Stimulated activated effector memory CD8-positive, alpha-beta T cell treated with anti-CD3 and anti-CD28 coated beads, Interleukin-12 subunit alpha, Interleukin-12 subunit beta, amount 100 ng/mL, for 72 hours (primary cell): Measurements from ENCODE around the gene ANKRD40.
A peak's percentile ranks its signal among the peaks of the same experiment; 100 is the strongest.

Experiments
- ATAC-seq: fragments of 150-1000 bp; cut with Tn5 transposase; 2 replicates; pipeline ENCODE4 v1.10.0; 2021
- DNase-seq, 2 donors: peaks; one replicate each; pipeline ENCODE4 v3.0.0; 2021 to 2022; ENCODE audit warnings: low spot score in 2 of 2
- H3K27ac Mint-ChIP-seq: one replicate; pipeline ENCODE4 v1.8.0; 2022; ENCODE audit warnings: mild to moderate bottlenecking, mixed read lengths
- H3K36me3 Mint-ChIP-seq: one replicate; pipeline ENCODE4 v1.8.0; 2022; ENCODE audit warnings: mild to moderate bottlenecking, mixed read lengths
- H3K4me1 Mint-ChIP-seq: one replicate; pipeline ENCODE4 v1.8.0; 2022; ENCODE audit warnings: mixed read lengths
- H3K4me3 Mint-ChIP-seq: one replicate; pipeline ENCODE4 v1.8.0; 2022; ENCODE audit warnings: mild to moderate bottlenecking, mixed read lengths
- H3K9me3 Mint-ChIP-seq: one replicate; pipeline ENCODE4 v1.8.0; 2022; ENCODE audit warnings: mixed read lengths

ANKRD40 gene

DNA sequence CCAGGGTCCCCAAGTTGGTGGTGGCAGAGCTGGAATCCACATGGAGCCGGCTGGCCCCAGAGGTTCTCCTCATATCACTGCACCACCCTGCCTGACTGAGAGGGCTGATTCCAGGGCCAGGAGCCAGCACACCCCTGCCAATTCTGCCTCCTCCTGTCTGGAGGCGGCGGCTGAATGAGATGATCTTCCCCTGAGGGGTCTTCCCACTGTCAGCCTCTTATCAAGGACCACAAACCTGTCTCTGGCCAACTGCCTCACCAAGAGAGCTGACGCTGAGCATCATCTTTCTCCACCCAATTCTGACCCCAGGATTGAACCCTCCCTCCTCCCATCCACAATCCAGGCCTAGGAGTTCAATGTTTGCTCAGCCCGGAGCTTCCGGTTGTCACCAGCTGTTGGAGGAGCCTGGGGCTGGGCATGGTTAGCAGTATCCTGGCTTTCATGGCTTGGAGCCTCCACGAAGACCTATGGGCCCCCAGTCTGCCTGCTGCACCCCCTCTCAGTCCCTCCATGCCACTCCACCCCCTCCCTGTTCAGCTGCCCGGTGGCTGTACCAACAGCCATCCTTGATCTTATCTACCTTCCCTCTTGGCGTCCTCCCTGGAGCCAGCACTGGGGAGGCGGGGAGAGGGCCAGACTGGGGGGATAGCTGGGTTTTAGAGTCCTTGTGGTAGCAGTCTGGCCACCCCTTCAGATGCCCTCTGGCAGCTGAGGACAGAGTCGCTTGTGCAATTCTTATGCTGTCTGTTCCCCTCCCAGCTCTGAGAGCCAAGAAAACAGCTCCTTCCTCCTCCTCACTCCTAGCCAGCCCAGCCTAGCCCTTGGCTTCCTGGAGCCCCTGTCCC lies 47.5 kb downstream of the ANKRD40 start:
- Mint-ChIP-seq H3K36me3 (no peaks in the 10 kb centered on the region), H3K4me3 (no peak overlapping the region), H3K27ac (peak overlapping the region; percentile 93), H3K9me3 (no peaks in the 10 kb centered on the region), H3K4me1 (peaks cover 31% of the 10 kb centered on the region)
- DNase-seq (no peak), ATAC-seq (no peak)

DNA sequence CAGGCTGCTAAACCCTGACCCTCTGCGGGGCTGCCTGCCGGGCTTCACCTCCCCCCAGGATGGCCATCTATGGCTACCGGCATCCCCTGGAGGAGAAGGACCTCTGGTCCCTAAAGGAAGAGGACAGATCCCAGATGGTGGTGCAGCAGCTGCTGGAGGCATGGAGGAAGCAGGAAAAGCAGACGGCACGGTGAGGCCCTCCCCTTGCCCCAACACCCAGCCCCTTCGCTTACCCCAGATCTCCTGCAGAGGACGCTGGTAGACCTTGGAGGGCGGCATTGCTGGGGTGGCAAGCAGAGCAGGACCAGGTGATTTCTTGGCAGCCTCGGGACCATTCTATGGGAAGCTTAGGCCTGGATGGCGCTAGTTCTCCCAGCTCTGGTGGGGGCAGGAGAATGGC lies 48.5 kb downstream of the ANKRD40 start:
- Mint-ChIP-seq H3K4me3 (no peak overlapping the region), H3K36me3 (no peaks in the 10 kb centered on the region), H3K27ac (no peak overlapping the region), H3K4me1 (peaks cover 31% of the 10 kb centered on the region), H3K9me3 (no peaks in the 10 kb centered on the region)
- ATAC-seq (no peak), DNase-seq (no peak)

GRCh38 chr17:50658616-50659015 lies 49.1 kb downstream of the ANKRD40 start:
- no peaks in the 10 kb centered on the region for H3K9me3 Mint-ChIP-seq

GRCh38 chr17:50657627-50658026 lies 50.1 kb downstream of the ANKRD40 start:
- H3K4me1 Mint-ChIP-seq, result peaks cover 23% of the 10 kb centered on the region
- DNase-seq, result no peak
- H3K9me3 Mint-ChIP-seq, result no peaks in the 10 kb centered on the region
- no peak overlapping the region for H3K27ac Mint-ChIP-seq
- no peak overlapping the region for H3K4me3 Mint-ChIP-seq
- no peaks in the 10 kb centered on the region for H3K36me3 Mint-ChIP-seq
- no peak for ATAC-seq

More at GRCh38 chr17:50658616-50659015, 49.1 kb downstream of the ANKRD40 start:
- H3K27ac Mint-ChIP-seq, result peak overlapping the region; percentile 48
- DNase-seq (no peak), ATAC-seq (no peak)
- H3K4me3 Mint-ChIP-seq, result no peak overlapping the region
- H3K4me1 Mint-ChIP-seq, result peaks cover 31% of the 10 kb centered on the region
- H3K36me3 Mint-ChIP-seq, result no peaks in the 10 kb centered on the region

DNA sequence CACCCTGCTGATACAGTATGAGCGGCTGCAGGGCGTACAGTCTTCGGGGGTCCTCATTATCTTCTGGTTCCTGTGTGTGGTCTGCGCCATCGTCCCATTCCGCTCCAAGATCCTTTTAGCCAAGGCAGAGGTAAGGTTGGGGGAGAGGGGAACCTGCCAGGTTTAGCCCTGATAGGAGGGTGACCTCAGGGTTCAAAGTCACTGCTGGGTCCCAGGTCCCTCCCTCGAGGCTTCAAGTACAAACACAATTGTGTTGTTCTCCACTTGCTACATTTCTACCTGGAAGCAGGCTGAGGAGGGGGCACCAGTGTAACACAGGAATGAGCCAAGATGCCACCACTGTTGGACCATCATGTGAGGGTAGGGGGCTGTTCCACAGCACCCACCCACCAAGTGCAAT lies 50.7 kb downstream of the ANKRD40 start:
- Mint-ChIP-seq H3K27ac (no peak overlapping the region), H3K9me3 (no peaks in the 10 kb centered on the region), H3K36me3 (no peaks in the 10 kb centered on the region), H3K4me1 (peaks cover 17% of the 10 kb centered on the region), H3K4me3 (no peak overlapping the region)
- DNase-seq, result no peak
- ATAC-seq, result no peak

- Mint-ChIP-seq H3K4me3 (no peak overlapping the region), H3K9me3 (no peaks in the 10 kb centered on the region), H3K4me1 (peaks cover 12% of the 10 kb centered on the region), H3K27ac (no peak overlapping the region), H3K36me3 (no peaks in the 10 kb centered on the region)
- no peak for DNase-seq
- no peak for ATAC-seq
Measured at GRCh38 chr17:50656509-50656908, 51.2 kb downstream of the ANKRD40 start.

GRCh38 chr17:50653738-50654137 lies 54.0 kb downstream of the ANKRD40 start:
- Mint-ChIP-seq H3K4me1 (no peaks in the 10 kb centered on the region), H3K27ac (no peak overlapping the region), H3K36me3 (no peaks in the 10 kb centered on the region), H3K4me3 (no peak overlapping the region), H3K9me3 (no peaks in the 10 kb centered on the region)
- DNase-seq (no peak), ATAC-seq (no peak)

GRCh38 chr17:50651661-50652060 lies 56.1 kb downstream of the ANKRD40 start:
- no peaks in the 10 kb centered on the region for H3K9me3 Mint-ChIP-seq
- no peak overlapping the region for H3K4me3 Mint-ChIP-seq
- no peaks in the 10 kb centered on the region for H3K36me3 Mint-ChIP-seq
- no peak overlapping the region for H3K27ac Mint-ChIP-seq
- DNase-seq (no peak), ATAC-seq (no peak)
- no peaks in the 10 kb centered on the region for H3K4me1 Mint-ChIP-seq

DNA sequence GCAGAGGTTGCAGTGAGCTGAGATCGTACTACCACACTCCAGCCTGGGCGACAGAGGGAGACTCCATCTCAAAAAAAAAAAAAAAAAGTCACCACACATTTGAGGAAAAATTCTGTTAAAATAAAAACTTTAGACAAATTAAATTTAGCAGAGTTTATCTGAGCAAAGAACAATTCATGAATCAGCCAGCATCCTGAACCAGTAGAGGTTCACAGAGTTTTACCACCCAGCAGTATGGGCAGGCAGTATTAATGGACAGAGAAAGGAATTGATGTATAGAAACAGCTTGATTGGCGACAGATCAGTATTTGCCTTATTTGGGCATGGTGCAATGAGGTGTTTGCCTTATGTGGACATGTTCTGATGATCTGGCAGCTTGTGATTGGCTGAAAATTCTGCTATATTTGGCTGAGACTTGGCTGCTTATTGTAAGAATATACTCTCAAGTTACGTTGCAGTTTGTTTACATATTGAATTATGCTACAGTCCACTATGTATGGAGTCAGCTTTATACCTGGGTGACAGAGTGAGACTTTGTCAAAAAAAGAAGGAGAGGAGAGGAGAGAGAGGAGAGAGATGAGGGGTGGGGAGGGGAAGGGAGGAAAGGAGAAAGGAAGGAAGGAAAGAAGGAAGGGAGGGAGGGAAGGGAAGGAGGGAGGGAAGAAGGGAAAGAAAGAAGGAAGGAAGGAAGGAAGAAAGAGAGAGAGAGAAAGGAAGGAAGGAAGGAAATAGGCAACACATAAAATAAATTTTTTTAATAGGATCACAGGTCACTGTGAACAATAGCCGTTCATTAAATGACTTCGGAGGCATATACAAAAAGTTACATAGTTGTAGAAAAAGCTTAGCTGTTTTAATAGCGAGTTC lies 58.4 kb downstream of the ANKRD40 start:
- no peak overlapping the region for H3K4me3 Mint-ChIP-seq

DNA sequence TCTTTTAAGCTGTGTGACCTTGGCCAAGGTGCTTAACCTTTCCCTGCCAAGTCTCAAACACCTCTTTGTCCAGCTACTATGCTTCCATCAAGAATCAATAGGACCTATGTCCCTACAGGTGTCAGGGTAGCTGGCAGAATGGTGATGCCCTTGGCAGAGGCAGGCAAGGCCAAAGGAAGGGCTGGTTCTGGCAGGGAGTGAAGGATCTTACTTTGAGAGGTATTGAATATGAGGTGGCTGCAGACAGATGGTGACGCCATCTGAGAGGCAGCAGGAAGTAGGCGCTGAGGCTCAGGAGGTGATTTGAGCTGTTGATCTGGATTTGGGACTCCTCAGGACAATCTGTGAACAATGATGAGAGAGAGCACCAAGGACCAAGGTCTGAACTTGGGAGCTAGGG lies 60.5 kb downstream of the ANKRD40 start:
- ATAC-seq (no peak), DNase-seq (no peak)
- H3K27ac Mint-ChIP-seq, result no peak overlapping the region
- H3K4me1 Mint-ChIP-seq, result no peaks in the 10 kb centered on the region
- no peaks in the 10 kb centered on the region for H3K9me3 Mint-ChIP-seq
- H3K36me3 Mint-ChIP-seq, result no peaks in the 10 kb centered on the region
- H3K4me3 Mint-ChIP-seq, result no peak overlapping the region

More for the DNA sequence above, 58.4 kb downstream of the ANKRD40 start:
- H3K36me3 Mint-ChIP-seq, result no peaks in the 10 kb centered on the region
- no peaks in the 10 kb centered on the region for H3K4me1 Mint-ChIP-seq
- DNase-seq (no peak), ATAC-seq (no peak)
- H3K9me3 Mint-ChIP-seq, result no peaks in the 10 kb centered on the region
- no peak overlapping the region for H3K27ac Mint-ChIP-seq

DNA sequence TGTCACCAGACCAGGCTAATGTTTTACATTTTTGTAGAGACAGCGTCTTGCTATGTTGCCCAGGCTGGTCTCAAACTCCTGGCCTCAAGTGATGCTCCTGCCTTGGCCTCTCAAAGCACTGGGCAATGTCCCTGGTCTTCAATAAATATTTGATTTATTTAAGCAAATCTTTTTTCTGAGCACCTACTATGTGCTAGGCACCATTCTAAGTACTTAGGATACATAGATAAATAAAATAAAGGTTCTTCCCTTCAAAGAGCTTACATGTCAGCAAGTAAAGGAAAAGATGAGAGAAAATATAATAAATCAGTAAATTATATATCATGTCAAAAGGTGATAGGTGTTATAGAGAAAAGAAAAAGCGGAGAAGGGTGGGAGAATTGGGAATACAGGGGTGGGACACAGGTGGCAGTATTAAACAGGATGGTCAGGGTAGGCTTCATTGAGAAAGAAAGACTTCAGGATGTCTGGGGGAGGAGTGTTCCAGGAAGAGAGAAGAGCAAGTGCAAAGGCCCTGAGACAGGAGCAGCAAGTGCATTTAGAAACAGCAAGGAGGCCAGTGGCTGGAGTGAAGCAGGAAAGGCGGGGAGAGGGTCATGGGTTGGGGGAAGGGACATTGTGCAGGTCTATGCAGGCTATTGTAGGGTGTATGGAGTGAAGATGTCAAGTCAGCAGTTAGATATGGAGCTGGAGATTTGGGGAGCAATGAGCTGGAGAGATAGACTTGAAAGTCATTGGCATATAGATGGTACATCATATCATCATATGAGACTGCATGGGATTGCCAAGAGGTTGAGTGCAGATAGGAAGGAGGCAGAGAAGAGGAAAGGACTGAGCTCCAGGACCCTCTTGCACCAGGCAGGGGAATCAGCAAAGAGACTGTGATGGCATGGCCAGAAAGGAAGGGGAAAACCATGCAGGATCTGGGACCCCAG lies 61.7 kb downstream of the ANKRD40 start:
- ATAC-seq (no peak), DNase-seq (no peak)
- Mint-ChIP-seq H3K4me1 (no peaks in the 10 kb centered on the region), H3K4me3 (no peak overlapping the region), H3K36me3 (no peaks in the 10 kb centered on the region), H3K27ac (no peak overlapping the region), H3K9me3 (no peaks in the 10 kb centered on the region)
